HG02885 (cell line): ENCODE results near the gene TP53I11.

Experiments used
- ATAC-seq: cut with Tn5 transposase; IDR thresholded peaks from one replicate; pipeline ENCODE4 v1.9.1; 2021; ENCODE audit warnings: mild to moderate bottlenecking; ENCODE audit not compliant: unreplicated experiment, poor library complexity

The TP53I11 gene

GRCh38 chr11:44960200-44960845 is 9.6 kb upstream of the TP53I11 start:
- no peak for ATAC-seq

GRCh38 chr11:44959064-44959463 is 8.4 kb upstream of the TP53I11 start:
- ATAC-seq = no peak

- no peak for ATAC-seq
Observed at GRCh38 chr11:44957776-44958564, 7.3 kb upstream of the TP53I11 start.

- ATAC-seq = no peak
Observed at GRCh38 chr11:44957040-44957515, 6.4 kb upstream of the TP53I11 start.

- no peak for ATAC-seq
Observed at GRCh38 chr11:44955015-44955738, 4.5 kb upstream of the TP53I11 start.

- no peak for ATAC-seq
Observed at GRCh38 chr11:44954051-44954906, 3.6 kb upstream of the TP53I11 start.

GRCh38 chr11:44952500-44953260 is 2.0 kb upstream of the TP53I11 start:
- ATAC-seq = no peak

- no peak for ATAC-seq
Observed at GRCh38 chr11:44952082-44952481, 1.4 kb upstream of the TP53I11 start.

GRCh38 chr11:44950031-44950624 is 555 bp downstream of the TP53I11 start:
- ATAC-seq = no peak

- ATAC-seq = no peak
Observed at GRCh38 chr11:44949160-44950030, 1.3 kb downstream of the TP53I11 start.

- no peak for ATAC-seq
Observed at GRCh38 chr11:44948155-44948554, 2.5 kb downstream of the TP53I11 start.

GRCh38 chr11:44947114-44947513 is 3.6 kb downstream of the TP53I11 start:
- no peak for ATAC-seq

- no peak for ATAC-seq
Observed at GRCh38 chr11:44946263-44946662, 4.4 kb downstream of the TP53I11 start.

- ATAC-seq = no peak
Observed at GRCh38 chr11:44945666-44946065, 5.0 kb downstream of the TP53I11 start.

GRCh38 chr11:44944853-44945235 is 5.8 kb downstream of the TP53I11 start:
- ATAC-seq = no peak

- ATAC-seq = no peak
Observed at GRCh38 chr11:44944181-44944852, 6.4 kb downstream of the TP53I11 start.

- ATAC-seq = no peak
Observed at GRCh38 chr11:44943696-44944095, 7.0 kb downstream of the TP53I11 start.

- ATAC-seq = peak; percentile 81
Observed at GRCh38 chr11:44943118-44943517, 7.6 kb downstream of the TP53I11 start.
